GM12891 (cell line): Measurements from ENCODE around the gene TMTC2.

Source experiments
- DNase-seq: peaks from one replicate; pipeline ENCODE4 v3.0.0; 2011; ENCODE audit warnings: low spot score; ENCODE audit not compliant: insufficient read length
- FAIRE-seq: peaks from 2 replicates; lab custom pipeline; 2011; peaks lifted over from hg19 to GRCh38; lab: Jason Lieb, UNC
- PAX5 ChIP-seq: IDR thresholded peaks from 2 replicates; pipeline ENCODE4 v1.6.1; 2011; ENCODE audit warnings: low read length, moderate library complexity, mild to moderate bottlenecking; ENCODE audit not compliant: insufficient read depth, severe bottlenecking
- POLR2A ChIP-seq: IDR thresholded peaks from 2 replicates; pipeline ENCODE4 v1.6.1; 2011; ENCODE audit warnings: low read depth, low read length, control low read depth
- POLR2AphosphoS5 ChIP-seq: IDR thresholded peaks from 2 replicates; pipeline ENCODE4 v1.6.1; 2011; ENCODE audit warnings: low read depth, low read length, control low read depth
- POU2F2 ChIP-seq: IDR thresholded peaks from 2 replicates; pipeline ENCODE4 v1.6.1; 2011; ENCODE audit warnings: low read depth, mild to moderate bottlenecking, control low read depth, low read length, moderate library complexity
- SPI1 ChIP-seq: IDR thresholded peaks from 2 replicates; pipeline ENCODE4 v1.6.1; 2011; ENCODE audit warnings: low read depth, low read length, control low read depth
- TAF1 ChIP-seq: IDR thresholded peaks from 2 replicates; pipeline ENCODE4 v1.6.1; 2011; ENCODE audit warnings: low read depth, low read length, control low read depth

Gene TMTC2

DNA sequence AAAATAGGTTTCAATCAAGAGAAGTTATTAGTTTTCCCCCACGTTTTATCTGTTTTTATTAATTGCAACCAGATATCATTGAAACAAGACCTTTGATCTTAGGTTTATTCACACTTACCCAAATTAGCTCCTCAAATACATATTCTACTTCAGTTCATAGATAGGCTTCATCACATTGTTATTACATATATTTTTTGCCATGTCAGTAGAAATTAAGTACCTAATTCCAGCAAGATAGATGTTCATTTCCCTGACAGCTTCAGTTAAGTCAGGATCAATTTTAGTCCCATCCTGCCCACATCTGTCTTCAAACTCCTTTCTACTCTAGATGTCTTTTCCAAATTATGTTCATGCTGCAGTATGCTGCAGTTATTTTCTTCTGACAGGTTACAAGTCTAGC lies 388.8 kb downstream of the TMTC2 start:
- no peak for FAIRE-seq
- TF ChIP-seq POLR2AphosphoS5, result no peak
- no peak for TF ChIP-seq POU2F2
- TF ChIP-seq TAF1, result no peak
- no peak for TF ChIP-seq POLR2A
- no peak for TF ChIP-seq PAX5
- no peak for TF ChIP-seq SPI1

DNA sequence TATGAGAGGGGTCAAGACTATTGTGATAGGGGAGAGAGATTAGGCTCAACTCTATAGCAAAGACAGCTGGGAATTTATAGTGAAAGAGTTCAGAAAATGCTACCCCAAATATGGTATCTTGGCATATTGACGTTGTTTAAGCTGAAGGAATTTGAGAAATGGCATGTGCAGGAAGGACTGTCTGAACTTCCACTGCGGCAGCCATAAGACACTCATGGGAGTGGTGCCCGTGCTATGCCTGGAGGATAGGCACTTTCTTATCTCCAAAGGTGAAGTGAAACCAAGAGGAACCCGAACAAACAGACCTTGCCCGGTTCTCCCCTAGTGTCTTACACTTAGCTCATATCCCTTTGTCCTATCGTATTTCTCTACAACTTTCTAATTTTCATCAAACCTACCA lies 390.3 kb downstream of the TMTC2 start:
- TF ChIP-seq SPI1 (no peak), PAX5 (no peak), POLR2AphosphoS5 (no peak), POLR2A (no peak), POU2F2 (no peak), TAF1 (no peak)
- FAIRE-seq, result no peak

More for the DNA sequence above, 388.8 kb downstream of the TMTC2 start:
- no peak for DNase-seq

DNA sequence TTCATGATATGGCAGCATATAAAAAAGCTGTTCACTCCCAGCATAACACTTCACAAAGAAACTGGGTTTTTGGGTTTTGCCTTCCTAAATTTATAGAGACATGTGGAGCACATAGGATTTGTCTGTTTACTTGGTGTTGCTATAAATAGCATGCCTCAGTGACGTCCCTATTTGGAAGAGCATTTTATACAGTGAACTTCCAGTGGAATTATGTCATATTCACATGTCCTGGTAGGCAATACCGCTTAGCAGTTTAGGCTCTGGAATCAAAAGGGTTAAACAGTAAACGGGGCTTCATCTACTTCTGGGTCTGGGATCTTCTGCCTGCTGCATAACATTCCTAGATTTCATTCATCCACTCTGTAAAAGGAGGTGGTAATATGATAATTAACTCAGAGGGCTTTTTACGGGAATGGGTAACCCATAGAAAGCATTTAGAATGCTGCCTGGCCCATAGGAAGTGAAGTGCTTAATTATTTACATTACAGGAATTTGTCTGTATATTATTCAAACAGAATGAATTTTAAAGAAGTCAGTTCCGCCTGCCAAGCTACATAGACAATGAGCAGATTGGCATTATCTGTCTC lies 396.1 kb downstream of the TMTC2 start:
- DNase-seq (no peak), FAIRE-seq (no peak)
- TF ChIP-seq TAF1 (no peak), SPI1 (no peak), POLR2AphosphoS5 (no peak), POU2F2 (no peak), POLR2A (no peak), PAX5 (no peak)

More for the DNA sequence above, 390.3 kb downstream of the TMTC2 start:
- DNase-seq, result no peak

DNA sequence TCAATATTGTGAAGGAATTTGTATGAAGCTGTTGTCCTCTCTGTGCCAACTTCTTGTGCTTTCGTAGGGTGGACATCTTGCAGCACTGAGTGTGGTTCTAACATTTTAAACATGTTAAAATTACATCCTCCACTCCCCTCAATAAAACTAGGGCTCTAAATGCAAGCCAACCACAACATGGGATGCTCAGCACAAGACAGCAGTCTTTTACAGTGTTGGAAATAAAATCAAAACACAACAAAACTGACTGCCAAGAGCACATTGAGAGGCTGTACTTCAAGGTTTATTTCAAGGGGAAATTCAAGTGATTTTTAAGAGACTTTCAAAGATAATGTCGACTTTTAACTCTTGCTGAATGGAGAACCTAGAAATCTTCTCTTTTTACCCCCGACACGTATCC lies 396.9 kb downstream of the TMTC2 start:
- no peak for TF ChIP-seq POU2F2
- no peak for FAIRE-seq
- no peak for DNase-seq

DNA sequence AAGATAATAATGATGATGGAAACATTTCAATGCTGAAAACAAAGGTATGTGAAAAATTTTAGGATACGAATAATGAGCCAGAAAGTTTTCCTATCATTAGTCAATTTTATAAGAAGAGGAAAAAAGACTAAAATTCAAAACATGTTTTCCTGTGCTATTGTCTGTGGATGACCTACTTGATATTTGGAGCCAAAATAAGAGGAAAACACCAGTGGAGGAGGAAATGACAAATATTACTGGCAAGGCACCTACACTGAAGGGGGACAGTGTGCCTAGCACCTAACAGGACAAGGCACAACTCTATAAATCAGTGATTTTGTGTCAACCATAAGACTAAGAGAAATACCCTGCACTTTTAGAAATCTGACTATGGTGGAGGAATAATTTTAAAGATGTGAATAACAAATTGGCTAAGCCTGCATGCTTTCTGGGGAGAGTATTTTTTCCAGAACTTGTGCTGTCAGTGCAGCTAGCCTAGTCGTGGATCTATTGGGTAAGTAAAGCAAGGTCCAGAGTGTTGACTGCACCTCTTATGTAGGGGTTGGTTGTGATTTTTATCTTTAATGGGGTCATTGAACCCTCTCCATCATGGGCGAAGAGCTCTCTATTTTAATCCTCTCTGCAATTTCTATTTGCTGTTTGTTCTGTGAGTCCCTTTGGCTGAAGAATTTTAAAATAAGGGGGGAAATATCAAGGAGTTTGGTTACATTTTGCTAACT lies 398.0 kb downstream of the TMTC2 start:
- DNase-seq, result no peak
- no peak for TF ChIP-seq POLR2A
- TF ChIP-seq POLR2AphosphoS5, result no peak
- TF ChIP-seq PAX5, result no peak
- TF ChIP-seq TAF1, result no peak
- TF ChIP-seq POU2F2, result no peak
- no peak for TF ChIP-seq SPI1
- FAIRE-seq, result no peak

DNA sequence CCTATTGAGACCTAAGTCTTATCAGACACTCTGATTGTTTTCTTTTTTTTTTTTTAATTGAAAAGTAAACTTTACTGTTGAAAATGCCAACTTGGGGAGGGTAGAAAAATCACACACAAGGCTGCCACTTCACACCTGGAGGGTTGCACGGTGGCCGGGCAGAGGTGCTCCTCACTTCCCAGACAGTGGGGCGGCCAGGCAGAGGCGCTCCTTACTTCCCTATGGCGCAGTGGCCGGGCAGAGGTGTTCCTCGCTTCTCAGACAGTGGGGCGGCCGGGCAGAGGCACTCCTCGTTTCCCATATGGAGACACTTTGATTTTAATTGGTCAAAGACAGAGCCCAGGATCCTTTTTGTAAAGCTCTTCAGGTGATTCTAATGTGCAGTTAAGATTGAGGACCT lies 399.3 kb downstream of the TMTC2 start:
- no peak for FAIRE-seq
- no peak for DNase-seq
- no peak for TF ChIP-seq POU2F2
- TF ChIP-seq TAF1, result no peak
- no peak for TF ChIP-seq POLR2AphosphoS5
- TF ChIP-seq POLR2A, result no peak
- TF ChIP-seq PAX5, result no peak
- no peak for TF ChIP-seq SPI1

DNA sequence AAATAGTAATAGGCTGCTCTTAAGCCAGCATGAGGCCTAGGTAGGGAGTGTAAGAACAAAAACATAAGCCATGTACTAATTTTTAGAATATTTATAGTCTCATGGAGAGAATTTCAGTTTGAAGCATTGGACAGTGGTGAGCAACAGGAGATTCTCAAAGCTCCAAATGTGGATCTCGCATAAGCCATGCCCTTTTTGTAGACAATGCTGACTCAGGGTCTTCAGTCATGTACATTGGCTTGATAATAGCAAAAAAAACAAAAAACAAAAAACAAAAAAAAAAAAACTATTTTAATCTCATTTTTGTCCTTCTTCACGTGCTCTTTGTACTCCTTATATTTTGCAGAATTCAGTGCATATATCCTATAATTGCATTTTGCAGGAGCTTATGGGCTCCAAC lies 402.9 kb downstream of the TMTC2 start:
- no peak for FAIRE-seq
- DNase-seq, result no peak
- TF ChIP-seq POU2F2, result no peak
- no peak for TF ChIP-seq SPI1
- TF ChIP-seq POLR2AphosphoS5, result no peak

DNA sequence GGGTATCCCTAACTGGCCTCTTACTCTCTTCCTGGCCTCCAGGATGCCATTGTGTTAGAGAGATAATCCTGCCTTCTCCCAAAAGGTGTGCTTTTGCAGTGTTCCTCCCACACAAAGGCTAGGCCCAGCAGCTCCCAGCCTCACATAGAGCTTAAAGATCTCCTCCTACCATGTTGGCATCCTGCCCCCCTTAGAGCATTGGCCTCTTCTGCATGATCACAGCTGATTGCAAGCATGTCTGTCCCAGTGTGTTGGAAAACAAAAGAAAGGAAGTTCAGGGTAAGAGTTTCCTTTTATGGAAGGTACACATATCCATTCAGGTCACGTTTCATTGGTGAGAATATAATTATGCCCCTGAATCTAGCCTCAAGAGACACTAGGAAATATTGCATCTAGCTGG lies 405.4 kb downstream of the TMTC2 start:
- FAIRE-seq, result no peak

DNA sequence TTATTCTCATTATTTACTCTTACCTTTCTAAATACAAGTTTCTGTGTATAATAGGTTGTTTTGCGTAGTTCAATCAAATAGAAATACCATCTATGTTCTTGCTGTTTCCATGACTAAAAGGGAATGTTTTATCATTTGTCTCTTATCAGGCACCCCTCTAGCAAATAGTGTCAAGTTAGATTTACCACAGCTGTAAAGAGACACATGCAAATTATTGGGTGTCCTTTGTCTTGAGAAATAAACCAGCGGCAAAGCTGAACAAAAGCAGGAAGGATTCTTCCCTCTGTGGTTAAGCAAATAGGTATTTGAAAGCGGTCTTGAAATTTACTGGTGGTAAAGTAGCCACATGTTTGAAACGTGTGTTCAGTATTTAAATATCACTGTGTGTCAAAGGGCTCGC lies 405.9 kb downstream of the TMTC2 start:
- TF ChIP-seq PAX5, result no peak
- TF ChIP-seq SPI1, result no peak
- no peak for TF ChIP-seq TAF1
- TF ChIP-seq POU2F2, result no peak
- no peak for TF ChIP-seq POLR2AphosphoS5
- TF ChIP-seq POLR2A, result no peak
- FAIRE-seq (no peak), DNase-seq (no peak)

More for the DNA sequence above, 405.4 kb downstream of the TMTC2 start:
- DNase-seq, result no peak
- no peak for TF ChIP-seq POLR2AphosphoS5
- no peak for TF ChIP-seq PAX5
- no peak for TF ChIP-seq TAF1
- TF ChIP-seq SPI1, result no peak
- TF ChIP-seq POU2F2, result no peak

DNA sequence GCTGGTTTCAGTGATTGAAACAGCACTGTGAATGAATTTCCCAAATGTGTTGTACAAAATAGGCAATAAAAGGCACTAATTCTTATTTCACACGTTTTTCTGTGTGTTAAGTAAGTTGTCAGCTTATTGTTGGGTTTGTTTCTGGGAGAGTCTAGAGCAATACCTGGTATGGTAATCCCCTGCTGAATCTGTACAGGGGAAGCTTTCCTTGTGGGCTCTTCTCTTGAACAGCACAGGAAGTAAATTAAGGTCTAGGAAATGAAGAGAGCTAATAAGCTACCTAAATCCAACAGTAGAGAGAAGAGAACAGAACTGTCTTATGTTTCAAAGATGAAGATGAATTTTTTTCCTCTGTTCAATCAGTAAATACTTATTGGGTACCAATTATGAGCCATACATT lies 406.7 kb downstream of the TMTC2 start:
- TF ChIP-seq PAX5 (no peak), TAF1 (no peak), SPI1 (no peak), POU2F2 (no peak), POLR2A (no peak), POLR2AphosphoS5 (no peak)
- FAIRE-seq (no peak), DNase-seq (no peak)
